Effector memory CD8-positive, alpha-beta T cell (primary cell): Measurements from ENCODE around the gene TSHZ3.
A peak's percentile ranks its signal among the peaks of the same experiment; 100 is the strongest.

Experiments
- ATAC-seq: fragments of 150-1000 bp; cut with Tn5 transposase; replicated peaks from 2 replicates; pipeline ENCODE4 v1.10.0; 2021; ENCODE audit warnings: mild to moderate bottlenecking, moderate library complexity
- DNase-seq, 3 experiments: peaks; one replicate each; pipeline ENCODE4 v3.0.0; 2021
- H3K27ac Mint-ChIP-seq, 2 donors: one replicate each; pipeline ENCODE4 v1.8.0; 2022; ENCODE audit warnings: mild to moderate bottlenecking in 2 of 2, mixed read lengths in 2 of 2, moderate library complexity in 2 of 2
- H3K27me3 Mint-ChIP-seq, 2 donors: one replicate each; pipeline ENCODE4 v1.8.0; 2022; ENCODE audit warnings: mixed read lengths in 2 of 2
- H3K36me3 Mint-ChIP-seq: one replicate; pipeline ENCODE4 v1.8.0; 2022; ENCODE audit warnings: mild to moderate bottlenecking, moderate library complexity, mixed read lengths; ENCODE audit not compliant: insufficient read depth
- H3K4me1 Mint-ChIP-seq, 2 donors: one replicate each; pipeline ENCODE4 v1.8.0; 2022; ENCODE audit warnings: low read depth in 2 of 2, mixed read lengths in 2 of 2
- H3K4me3 Mint-ChIP-seq, 2 donors: one replicate each; pipeline ENCODE4 v1.8.0; 2022; ENCODE audit warnings: mild to moderate bottlenecking in 2 of 2, mixed read lengths in 2 of 2, moderate library complexity in 2 of 2
- H3K9me3 Mint-ChIP-seq, 2 donors: one replicate each; pipeline ENCODE4 v1.8.0; 2022; ENCODE audit warnings: mixed read lengths in 2 of 2

Gene TSHZ3

GRCh38 chr19:31276831-31277230 is 72.4 kb downstream of the TSHZ3 start:
- H3K4me3 Mint-ChIP-seq, result no peak overlapping the region
- no peak overlapping the region for H3K27ac Mint-ChIP-seq
- peaks cover 0 to 6% of the 10 kb centered on the region in 2 donors for H3K27me3 Mint-ChIP-seq
- DNase-seq (no peak), ATAC-seq (no peak)
- no peaks in the 10 kb centered on the region for H3K9me3 Mint-ChIP-seq
- H3K4me1 Mint-ChIP-seq, result peaks cover 3 to 9% of the 10 kb centered on the region in 2 donors
- H3K36me3 Mint-ChIP-seq, result no peaks in the 10 kb centered on the region

- H3K9me3 Mint-ChIP-seq, result no peaks in the 10 kb centered on the region
- no peak overlapping the region for H3K4me3 Mint-ChIP-seq
- peaks cover 1 to 9% of the 10 kb centered on the region in 2 donors for H3K4me1 Mint-ChIP-seq
- H3K36me3 Mint-ChIP-seq, result no peaks in the 10 kb centered on the region
- H3K27me3 Mint-ChIP-seq, result peaks cover 0 to 6% of the 10 kb centered on the region in 2 donors
- ATAC-seq, result no peak
- no peak for DNase-seq
- H3K27ac Mint-ChIP-seq, result no peak overlapping the region
Measured at GRCh38 chr19:31275068-31275334, 74.2 kb downstream of the TSHZ3 start.

DNA sequence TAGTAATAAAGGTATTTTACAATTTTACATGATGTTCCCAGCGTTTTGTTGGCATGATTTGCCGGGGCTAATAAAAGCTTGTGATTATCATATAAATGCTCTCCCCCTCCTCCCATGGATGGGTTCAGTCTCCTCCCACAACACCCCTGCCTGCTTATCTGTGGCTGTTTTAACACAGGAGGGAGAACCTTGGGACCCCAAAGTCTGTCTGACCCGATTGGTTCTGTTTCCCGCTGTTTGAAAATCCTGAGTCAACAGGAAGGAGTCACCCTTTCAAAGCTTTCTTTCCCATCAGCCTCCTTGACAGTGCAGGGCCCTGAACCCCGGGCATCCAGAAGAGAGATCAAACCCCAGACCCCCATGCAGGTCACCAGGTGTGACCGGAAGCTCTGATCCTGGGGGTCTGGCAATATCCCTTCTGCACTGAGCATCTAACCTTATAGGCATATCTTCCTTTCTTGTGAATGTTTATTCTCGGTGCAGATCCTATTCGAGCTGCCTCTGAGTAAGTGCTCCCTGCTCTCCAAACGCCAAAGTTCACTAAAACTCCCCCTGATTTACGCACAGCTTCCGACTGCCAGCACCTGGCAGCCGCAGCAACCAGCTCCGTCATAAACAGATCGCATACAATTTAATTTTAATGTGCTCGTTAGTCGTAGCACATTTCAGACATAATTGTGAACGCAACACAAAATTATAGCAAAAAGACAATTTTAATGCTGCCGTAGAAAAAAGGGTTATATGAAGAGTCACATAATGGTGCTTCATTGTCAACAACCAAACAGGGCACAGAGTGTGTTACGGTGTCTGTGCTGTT is 74.8 kb downstream of the TSHZ3 start:
- DNase-seq, result no peak
- Mint-ChIP-seq H3K4me3 (no peak overlapping the region), H3K27me3 (peaks cover 0 to 6% of the 10 kb centered on the region in 2 donors), H3K4me1 (peaks cover 1 to 9% of the 10 kb centered on the region in 2 donors), H3K9me3 (no peaks in the 10 kb centered on the region), H3K27ac (no peak overlapping the region), H3K36me3 (no peaks in the 10 kb centered on the region)
- ATAC-seq, result no peak

DNA sequence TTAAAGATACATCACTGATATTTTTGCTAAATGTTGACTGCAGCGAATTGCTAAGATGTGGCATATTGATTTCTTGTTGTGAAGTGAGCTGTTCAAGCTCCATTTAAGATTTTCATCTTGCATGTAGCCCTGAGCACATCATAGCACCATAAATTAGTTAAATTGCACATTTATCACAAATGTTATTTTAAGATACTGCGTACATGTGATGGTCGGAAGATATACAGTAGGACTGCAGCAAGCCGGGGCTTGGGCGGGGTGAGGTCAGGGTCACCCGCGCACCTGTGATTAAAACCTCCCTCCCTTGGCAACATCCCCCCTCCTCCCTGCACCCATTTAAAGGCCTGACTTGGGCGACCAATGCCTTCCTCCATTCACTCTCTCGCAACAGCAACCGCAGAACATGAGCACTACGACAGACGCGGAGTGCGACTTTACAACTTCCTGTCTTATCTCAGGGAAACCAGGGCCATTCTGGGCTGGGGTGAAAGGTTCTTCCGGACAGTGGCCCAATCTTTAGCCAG is 76.6 kb downstream of the TSHZ3 start:
- Mint-ChIP-seq H3K27me3 (peaks cover 0 to 11% of the 10 kb centered on the region in 2 donors), H3K9me3 (no peaks in the 10 kb centered on the region), H3K27ac (no peak overlapping the region), H3K4me3 (no peak overlapping the region), H3K4me1 (peaks cover 3 to 9% of the 10 kb centered on the region in 2 donors), H3K36me3 (no peaks in the 10 kb centered on the region)
- DNase-seq (no peak), ATAC-seq (no peak)

DNA sequence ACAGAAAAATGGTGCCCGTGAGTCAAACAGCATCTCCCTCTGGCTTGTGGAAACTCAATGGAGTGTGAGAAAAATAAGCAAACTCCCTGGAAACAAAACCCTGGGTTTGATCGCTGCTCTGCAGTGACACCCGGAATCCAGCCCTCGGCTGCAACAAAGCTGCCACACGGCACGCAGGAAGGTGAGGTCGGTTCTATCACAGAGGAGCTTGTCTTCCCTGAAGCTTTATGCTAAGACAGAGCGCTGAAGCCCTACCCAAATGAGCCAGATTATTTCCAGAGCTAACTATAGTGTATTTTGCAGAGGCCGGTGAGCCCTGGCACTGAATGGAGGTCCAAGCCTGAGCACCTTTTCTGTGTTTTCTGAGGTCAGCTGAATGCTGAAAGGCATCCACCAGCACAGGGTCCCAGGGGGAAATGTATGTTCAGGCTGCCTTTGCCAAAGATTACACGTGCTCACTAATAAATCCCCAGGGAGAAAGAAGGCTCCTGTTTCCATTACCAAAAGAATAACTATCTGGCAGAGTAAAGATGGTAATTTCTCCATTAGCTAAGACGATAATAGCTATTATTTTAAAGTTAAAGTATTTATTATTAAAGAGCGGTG is 77.8 kb downstream of the TSHZ3 start:
- H3K9me3 Mint-ChIP-seq, result no peaks in the 10 kb centered on the region
- H3K27ac Mint-ChIP-seq, result no peak overlapping the region
- DNase-seq (no peak), ATAC-seq (no peak)
- no peak overlapping the region for H3K4me3 Mint-ChIP-seq
- no peaks in the 10 kb centered on the region for H3K36me3 Mint-ChIP-seq
- H3K27me3 Mint-ChIP-seq, result peaks cover 0 to 11% of the 10 kb centered on the region in 2 donors
- H3K4me1 Mint-ChIP-seq, result peaks cover 3 to 9% of the 10 kb centered on the region in 2 donors

GRCh38 chr19:31270897-31271296 is 78.3 kb downstream of the TSHZ3 start:
- Mint-ChIP-seq H3K27ac (no peak overlapping the region), H3K36me3 (no peaks in the 10 kb centered on the region), H3K4me1 (peaks cover 3 to 9% of the 10 kb centered on the region in 2 donors), H3K9me3 (no peaks in the 10 kb centered on the region), H3K27me3 (peaks cover 0 to 11% of the 10 kb centered on the region in 2 donors), H3K4me3 (no peak overlapping the region)
- DNase-seq, result no peak
- ATAC-seq, result no peak

DNA sequence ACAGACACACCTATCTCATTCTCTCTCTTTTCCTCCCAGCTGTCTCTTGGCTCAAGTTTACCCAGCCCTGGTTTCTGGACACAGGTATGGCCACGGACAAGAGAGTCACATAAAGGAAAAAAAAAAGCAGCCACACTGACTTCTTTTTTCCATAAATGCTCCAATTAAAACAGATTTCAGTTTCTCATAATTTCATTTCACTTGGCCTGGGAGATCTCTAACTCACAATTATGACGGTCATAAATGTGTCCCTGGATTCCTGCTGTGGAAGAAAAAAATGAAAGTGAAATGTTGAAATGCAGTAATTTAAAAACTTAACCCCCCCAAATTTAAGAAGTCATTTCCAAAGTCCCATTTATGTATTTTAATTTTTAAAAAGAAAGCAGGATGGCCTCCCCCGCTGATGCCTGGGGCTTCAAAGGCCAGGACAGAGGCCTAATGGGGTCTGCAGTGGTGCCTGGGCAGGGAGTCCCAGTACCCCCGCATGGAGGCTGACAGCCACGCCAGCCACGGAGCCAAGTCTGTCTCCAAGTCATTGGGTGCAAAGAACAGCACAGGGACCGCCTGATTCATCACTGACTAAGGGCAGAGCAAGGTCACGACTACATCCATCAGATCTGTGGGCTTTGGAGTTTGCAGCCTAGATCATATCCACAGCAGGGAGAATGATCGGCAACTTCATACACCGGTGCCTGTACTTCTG is 79.7 kb downstream of the TSHZ3 start:
- no peak overlapping the region for H3K4me3 Mint-ChIP-seq

GRCh38 chr19:31268751-31269383 is 80.4 kb downstream of the TSHZ3 start:
- no peak for ATAC-seq

More for the DNA sequence above, 79.7 kb downstream of the TSHZ3 start:
- no peak for ATAC-seq
- no peaks in the 10 kb centered on the region for H3K9me3 Mint-ChIP-seq
- peaks cover 2 to 10% of the 10 kb centered on the region in 2 donors for H3K27me3 Mint-ChIP-seq
- DNase-seq, result no peak
- no peaks in the 10 kb centered on the region for H3K36me3 Mint-ChIP-seq
- peaks cover 2 to 3% of the 10 kb centered on the region in 2 donors for H3K4me1 Mint-ChIP-seq
- peak overlapping the region in 1 of 2 donors; percentile 55 for H3K27ac Mint-ChIP-seq

DNA sequence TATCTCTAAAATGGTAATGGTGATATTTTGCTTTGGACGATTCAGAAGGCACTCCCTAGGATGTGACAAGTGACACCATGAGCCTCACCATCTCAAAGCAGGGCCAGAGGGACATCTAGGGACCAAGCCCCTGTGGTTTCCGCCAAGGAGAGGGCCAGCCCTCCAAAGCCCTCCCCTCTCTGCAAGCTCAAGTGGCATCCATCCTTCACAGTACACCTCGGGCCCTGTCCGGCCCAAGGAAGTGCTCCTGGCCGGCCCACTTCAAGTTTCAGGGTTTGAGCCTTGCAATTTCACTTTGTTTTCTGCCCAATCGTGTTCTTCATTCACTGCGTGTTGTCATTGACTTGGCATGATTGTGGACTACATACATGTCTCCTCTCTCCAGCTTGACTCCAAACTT is 82.5 kb downstream of the TSHZ3 start:
- H3K4me3 Mint-ChIP-seq, result no peak overlapping the region
- peaks cover 3% of the 10 kb centered on the region for H3K36me3 Mint-ChIP-seq
- H3K27ac Mint-ChIP-seq, result no peak overlapping the region
- no peaks in the 10 kb centered on the region for H3K9me3 Mint-ChIP-seq
- ATAC-seq (no peak), DNase-seq (no peak)
- H3K4me1 Mint-ChIP-seq, result peaks cover 0 to 5% of the 10 kb centered on the region in 2 donors
- H3K27me3 Mint-ChIP-seq, result peaks cover 21 to 25% of the 10 kb centered on the region in 2 donors

More at GRCh38 chr19:31268751-31269383, 80.4 kb downstream of the TSHZ3 start:
- Mint-ChIP-seq H3K4me3 (no peak overlapping the region), H3K36me3 (no peaks in the 10 kb centered on the region), H3K27me3 (peaks cover 9 to 12% of the 10 kb centered on the region in 2 donors), H3K27ac (peak overlapping the region in 1 of 2 donors; percentile 55), H3K9me3 (no peaks in the 10 kb centered on the region), H3K4me1 (peaks cover 0 to 3% of the 10 kb centered on the region in 2 donors)
- no peak for DNase-seq

GRCh38 chr19:31266196-31266595 is 83.0 kb downstream of the TSHZ3 start:
- peaks cover 0 to 7% of the 10 kb centered on the region in 2 donors for H3K4me1 Mint-ChIP-seq

DNA sequence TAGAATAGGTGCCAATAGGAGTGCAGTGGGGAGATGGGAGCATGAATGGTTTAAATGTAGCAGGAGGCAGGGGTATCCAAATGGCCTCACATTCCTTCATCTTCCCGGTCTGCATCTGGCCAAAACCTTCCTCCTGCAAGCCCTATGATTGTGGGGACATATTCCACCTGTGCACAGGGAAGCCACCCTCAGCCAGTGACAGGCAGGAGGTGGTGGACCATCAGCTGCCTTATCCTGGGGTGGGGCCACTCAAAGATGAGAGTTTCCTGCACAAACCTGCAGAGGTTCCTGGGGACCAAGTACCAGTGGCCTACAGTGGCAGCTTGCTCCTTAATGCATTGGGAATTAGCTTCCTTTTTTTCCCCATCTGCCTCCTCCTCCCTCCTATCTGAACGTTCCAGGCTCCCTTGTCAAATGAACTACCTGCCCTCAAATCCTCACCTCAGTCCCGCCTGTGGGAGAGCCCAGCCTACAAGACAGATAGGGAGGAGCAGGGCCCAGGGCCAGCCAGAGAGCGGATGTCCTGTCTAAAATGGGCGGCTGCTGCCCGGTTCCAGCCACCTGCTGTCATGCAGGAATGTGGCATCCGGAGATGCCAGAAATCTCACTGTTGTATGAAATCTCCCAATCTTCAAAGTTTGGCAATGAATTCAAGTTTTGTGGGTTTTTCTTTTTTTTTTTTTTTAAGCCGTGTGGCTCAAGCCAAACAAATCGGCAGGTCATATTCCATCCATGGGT is 85.0 kb downstream of the TSHZ3 start:
- H3K4me3 Mint-ChIP-seq, result no peak overlapping the region
- ATAC-seq, result no peak

More at GRCh38 chr19:31266196-31266595, 83.0 kb downstream of the TSHZ3 start:
- Mint-ChIP-seq H3K4me3 (no peak overlapping the region), H3K36me3 (peaks cover 3% of the 10 kb centered on the region), H3K27ac (no peak overlapping the region), H3K9me3 (no peaks in the 10 kb centered on the region), H3K27me3 (peaks cover 21 to 25% of the 10 kb centered on the region in 2 donors)
- DNase-seq, result no peak
- ATAC-seq, result no peak

DNA sequence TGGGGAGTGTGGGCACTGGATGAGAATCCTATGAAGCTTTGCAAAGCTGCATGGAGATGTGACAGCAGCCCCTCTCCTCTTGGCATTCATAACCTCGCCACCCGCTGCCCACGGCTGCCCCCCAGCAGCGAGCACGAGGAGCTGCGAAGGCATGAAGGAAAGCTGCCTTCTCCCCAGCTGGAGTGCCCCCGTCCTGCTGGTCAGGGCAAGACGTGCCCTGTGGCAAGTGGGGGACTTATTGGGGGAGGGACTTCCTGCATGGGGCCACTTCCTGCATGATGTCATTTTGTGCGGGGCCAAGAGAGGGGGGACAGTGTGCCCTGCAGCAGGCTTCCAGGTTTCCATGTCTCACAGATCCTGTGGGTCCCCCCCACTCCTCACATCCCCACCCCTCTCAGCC is 85.9 kb downstream of the TSHZ3 start:
- no peak overlapping the region for H3K4me3 Mint-ChIP-seq
- ATAC-seq, result no peak
- H3K27ac Mint-ChIP-seq, result no peak overlapping the region
- H3K27me3 Mint-ChIP-seq, result peaks cover 35 to 46% of the 10 kb centered on the region in 2 donors
- peaks cover 0 to 5% of the 10 kb centered on the region in 2 donors for H3K4me1 Mint-ChIP-seq
- peaks cover 3% of the 10 kb centered on the region for H3K36me3 Mint-ChIP-seq
- no peaks in the 10 kb centered on the region for H3K9me3 Mint-ChIP-seq
- DNase-seq, result no peak

More for the DNA sequence above, 85.0 kb downstream of the TSHZ3 start:
- H3K27me3 Mint-ChIP-seq, result peaks cover 33 to 39% of the 10 kb centered on the region in 2 donors
- H3K4me1 Mint-ChIP-seq, result peaks cover 0 to 7% of the 10 kb centered on the region in 2 donors
- H3K9me3 Mint-ChIP-seq, result no peaks in the 10 kb centered on the region
- DNase-seq, result no peak
- H3K36me3 Mint-ChIP-seq, result peaks cover 3% of the 10 kb centered on the region
- no peak overlapping the region for H3K27ac Mint-ChIP-seq
